Naive thymus-derived CD8-positive, alpha-beta T cell (primary cell): ENCODE measurements around the gene NPHS2. TPM values are rescaled to one million over a fixed set of nuclear protein-coding genes. Genes with fewer than 3 reads are reported as not detected.

Experiments used
- ATAC-seq, 2 donors: fragments of 150-1000 bp; cut with Tn5 transposase in 1 of 2; sonication (Bioruptor Pico), chemical (Tn5 transposase) in 1 of 2; 1 replicate in 1 of 2; 2 replicates in 1 of 2; pipeline ENCODE4 v1.10.0; 2021; ENCODE audit warnings: mild to moderate bottlenecking in 2 of 2, moderate library complexity in 2 of 2
- POLR2A ChIA-PET: fragments of 350-600 bp; sonication (Branson Sonifier 250); formaldehyde crosslinking; loops from one replicate; lab custom pipeline; 2021; ENCODE audit warnings: antibody characterized with exemption; lab: Charles Lee
- DNase-seq, 10 donors: peaks; one replicate each; pipeline versions ENCODE4 v3.0.0 to v3.0.0-alpha.2; 2020 to 2022
- H3K27ac Mint-ChIP-seq, 10 donors: one replicate each; pipeline ENCODE4 v1.8.0; 2020 to 2022; ENCODE audit warnings: mild to moderate bottlenecking in 10 of 10, mixed read lengths in 10 of 10, moderate library complexity in 4 of 10, inconsistent platforms in 1 of 10
- H3K27me3 Mint-ChIP-seq, 5 donors: one replicate each; pipeline ENCODE4 v1.8.0; 2021 to 2022; ENCODE audit warnings: mixed read lengths in 5 of 5
- H3K36me3 Mint-ChIP-seq, 3 donors: one replicate each; pipeline ENCODE4 v1.8.0; 2020 to 2022; ENCODE audit warnings: mixed read lengths in 3 of 3, mild to moderate bottlenecking in 2 of 3, inconsistent platforms in 1 of 3
- H3K4me1 Mint-ChIP-seq, 4 donors: one replicate each; pipeline ENCODE4 v1.8.0; 2021 to 2022; ENCODE audit warnings: mixed read lengths in 4 of 4
- H3K4me3 Mint-ChIP-seq, 10 donors: one replicate each; pipeline ENCODE4 v1.8.0; 2020 to 2022; ENCODE audit warnings: mild to moderate bottlenecking in 10 of 10, mixed read lengths in 10 of 10, moderate library complexity in 6 of 10, inconsistent platforms in 1 of 10
- H3K9me3 Mint-ChIP-seq, 9 donors: one replicate each; pipeline ENCODE4 v1.8.0; 2020 to 2022; ENCODE audit warnings: mixed read lengths in 9 of 9, mild to moderate bottlenecking in 3 of 9, inconsistent platforms in 1 of 9, moderate library complexity in 1 of 9
- polyA plus RNA-seq, 3 donors: library from polyadenylated mRNA; unstranded; fragments of 300-500 nt; fragmentation: Illumina TruSeq; gene quantifications; one replicate each; pipeline ENCODE4 v1.2.3, GENCODE V29; 2021
- total RNA-seq, 8 experiments: library from RNA in 2 of 8; stranded (reverse) in 2 of 8; gene quantifications; one replicate each; pipeline ENCODE4 v1.2.3 and lab custom pipeline; 2021 to 2026

NPHS2 gene
- total and polyA plus RNA-seq, 5 experiments from 2014 or later: not detected

- H3K9me3 Mint-ChIP-seq: peaks cover 0 to 9% (median 2%) of the 10 kb centered on the region in 9 donors
- no peaks in the 10 kb centered on the region for H3K4me1 Mint-ChIP-seq
- peaks cover 38 to 93% (median 62%) of the 10 kb centered on the region in 5 donors for H3K27me3 Mint-ChIP-seq
- ATAC-seq (no peak), DNase-seq (no peak)
- peaks cover 0 to 5% (median 0%) of the 10 kb centered on the region in 3 donors for H3K36me3 Mint-ChIP-seq
- H3K27ac Mint-ChIP-seq: no peak overlapping the region
- POLR2A ChIA-PET: no interaction called here
- no peak overlapping the region for H3K4me3 Mint-ChIP-seq
Observed at GRCh38 chr1:179586107-179586823, 10.5 kb upstream of the NPHS2 start.

GRCh38 chr1:179583771-179584320, 8.1 kb upstream of the NPHS2 start:
- no peaks in the 10 kb centered on the region for H3K4me1 Mint-ChIP-seq
- no peak for ATAC-seq
- H3K4me3 Mint-ChIP-seq: no peak overlapping the region
- H3K9me3 Mint-ChIP-seq: peaks cover 0 to 9% (median 2%) of the 10 kb centered on the region in 9 donors
- peaks cover 39 to 80% (median 55%) of the 10 kb centered on the region in 5 donors for H3K27me3 Mint-ChIP-seq
- no peak for DNase-seq
- no peak overlapping the region for H3K27ac Mint-ChIP-seq
- peaks cover 0 to 10% (median 0%) of the 10 kb centered on the region in 3 donors for H3K36me3 Mint-ChIP-seq
- POLR2A ChIA-PET: no interaction called here

- DNase-seq (no peak), ATAC-seq (no peak)
- Mint-ChIP-seq H3K27ac (no peak overlapping the region), H3K27me3 (peaks cover 35 to 80% (median 45%) of the 10 kb centered on the region in 5 donors), H3K36me3 (peaks cover 0 to 14% (median 0%) of the 10 kb centered on the region in 3 donors), H3K9me3 (peaks cover 0 to 10% (median 0%) of the 10 kb centered on the region in 9 donors), H3K4me3 (peak overlapping the region in 1 of 10 donors; percentile 4), H3K4me1 (peaks cover 0 to 7% (median 6%) of the 10 kb centered on the region in 4 donors)
- POLR2A ChIA-PET: no interaction called here
Observed at GRCh38 chr1:179576509-179576908, 761 bp upstream of the NPHS2 start.

GRCh38 chr1:179558078-179558477, 17.7 kb downstream of the NPHS2 start:
- H3K9me3 Mint-ChIP-seq: peaks cover 0 to 3% (median 0%) of the 10 kb centered on the region in 9 donors
- H3K4me3 Mint-ChIP-seq: no peak overlapping the region
- no peak for DNase-seq
- H3K36me3 Mint-ChIP-seq: no peaks in the 10 kb centered on the region
- H3K27ac Mint-ChIP-seq: no peak overlapping the region
- no peaks in the 10 kb centered on the region for H3K4me1 Mint-ChIP-seq
- peaks cover 5 to 15% (median 7%) of the 10 kb centered on the region in 5 donors for H3K27me3 Mint-ChIP-seq
- POLR2A ChIA-PET: no interaction called here
- no peak for ATAC-seq

GRCh38 chr1:179554427-179554826, 21.3 kb downstream of the NPHS2 start:
- POLR2A ChIA-PET: no interaction called here
- Mint-ChIP-seq H3K4me3 (no peak overlapping the region), H3K9me3 (peaks cover 0 to 3% (median 0%) of the 10 kb centered on the region in 9 donors), H3K27me3 (peaks cover 0 to 15% (median 5%) of the 10 kb centered on the region in 5 donors), H3K36me3 (no peaks in the 10 kb centered on the region), H3K27ac (no peak overlapping the region), H3K4me1 (no peaks in the 10 kb centered on the region)
- ATAC-seq (no peak), DNase-seq (no peak)

- ATAC-seq (no peak), DNase-seq (no peak)
- no peaks in the 10 kb centered on the region for H3K9me3 Mint-ChIP-seq
- no peak overlapping the region for H3K4me3 Mint-ChIP-seq
- no peak overlapping the region for H3K27ac Mint-ChIP-seq
- no peaks in the 10 kb centered on the region for H3K36me3 Mint-ChIP-seq
- POLR2A ChIA-PET: no interaction called here
- H3K27me3 Mint-ChIP-seq: peaks cover 0 to 11% (median 2%) of the 10 kb centered on the region in 5 donors
- H3K4me1 Mint-ChIP-seq: no peaks in the 10 kb centered on the region
Observed at GRCh38 chr1:179550746-179551682, 24.7 kb downstream of the NPHS2 start.

- Mint-ChIP-seq H3K4me3 (no peak overlapping the region), H3K27ac (no peak overlapping the region), H3K36me3 (no peaks in the 10 kb centered on the region), H3K9me3 (no peaks in the 10 kb centered on the region), H3K27me3 (peaks cover 0 to 6% (median 0%) of the 10 kb centered on the region in 5 donors), H3K4me1 (no peaks in the 10 kb centered on the region)
- DNase-seq: no peak
- ATAC-seq: no peak
- POLR2A ChIA-PET: no interaction called here
Observed at GRCh38 chr1:179549368-179549700, 26.4 kb downstream of the NPHS2 start.

- Mint-ChIP-seq H3K36me3 (no peaks in the 10 kb centered on the region), H3K4me1 (no peaks in the 10 kb centered on the region), H3K9me3 (no peaks in the 10 kb centered on the region), H3K4me3 (no peak overlapping the region), H3K27me3 (peaks cover 0 to 6% (median 0%) of the 10 kb centered on the region in 5 donors), H3K27ac (no peak overlapping the region)
- DNase-seq (no peak), ATAC-seq (no peak)
- POLR2A ChIA-PET: no interaction called here
Observed at GRCh38 chr1:179548666-179549367, 26.9 kb downstream of the NPHS2 start.

- ATAC-seq (no peak), DNase-seq (no peak)
- Mint-ChIP-seq H3K27ac (no peak overlapping the region), H3K27me3 (peaks cover 0 to 11% (median 6%) of the 10 kb centered on the region in 5 donors), H3K36me3 (no peaks in the 10 kb centered on the region), H3K4me1 (no peaks in the 10 kb centered on the region), H3K9me3 (no peaks in the 10 kb centered on the region), H3K4me3 (no peak overlapping the region)
- POLR2A ChIA-PET: no interaction called here
Observed at GRCh38 chr1:179547021-179547535, 28.7 kb downstream of the NPHS2 start.

GRCh38 chr1:179545321-179545720, 30.4 kb downstream of the NPHS2 start:
- Mint-ChIP-seq H3K36me3 (no peaks in the 10 kb centered on the region), H3K27ac (no peak overlapping the region), H3K4me1 (no peaks in the 10 kb centered on the region), H3K27me3 (peaks cover 0 to 10% (median 6%) of the 10 kb centered on the region in 5 donors), H3K4me3 (no peak overlapping the region), H3K9me3 (no peaks in the 10 kb centered on the region)
- DNase-seq (no peak), ATAC-seq (no peak)
- POLR2A ChIA-PET: no interaction called here

- H3K4me1 Mint-ChIP-seq: no peaks in the 10 kb centered on the region
- POLR2A ChIA-PET: no interaction called here
- H3K27me3 Mint-ChIP-seq: peaks cover 0 to 16% (median 6%) of the 10 kb centered on the region in 5 donors
- ATAC-seq (no peak), DNase-seq (no peak)
- H3K36me3 Mint-ChIP-seq: peaks cover 0 to 8% (median 0%) of the 10 kb centered on the region in 3 donors
- no peak overlapping the region for H3K27ac Mint-ChIP-seq
- H3K9me3 Mint-ChIP-seq: peaks cover 0 to 26% (median 10%) of the 10 kb centered on the region in 9 donors
- no peak overlapping the region for H3K4me3 Mint-ChIP-seq
Observed at GRCh38 chr1:179541774-179542173, 34.0 kb downstream of the NPHS2 start.

GRCh38 chr1:179530352-179530751, 45.4 kb downstream of the NPHS2 start:
- H3K9me3 Mint-ChIP-seq: peaks cover 0 to 7% (median 1%) of the 10 kb centered on the region in 9 donors
- H3K4me1 Mint-ChIP-seq: no peaks in the 10 kb centered on the region
- peaks cover 0 to 15% (median 7%) of the 10 kb centered on the region in 5 donors for H3K27me3 Mint-ChIP-seq
- POLR2A ChIA-PET: no interaction called here
- no peak for DNase-seq
- no peaks in the 10 kb centered on the region for H3K36me3 Mint-ChIP-seq
- no peak overlapping the region for H3K4me3 Mint-ChIP-seq
- H3K27ac Mint-ChIP-seq: no peak overlapping the region
- no peak for ATAC-seq
